Cardiac muscle cell (in vitro differentiated cells and primary cell): ENCODE data around the gene SIRT2. TPM values are rescaled to one million over a fixed set of nuclear protein-coding genes. Genes with fewer than 3 reads are reported as not detected.
A peak's percentile ranks its signal among the peaks of the same experiment; 100 is the strongest.

Source experiments
- DNase-seq, 2 donors: peaks; one replicate each; pipeline versions ENCODE4 v3.0.0 to v3.0.0-alpha.2; 2010 to 2017; ENCODE audit warnings: low read depth in 1 of 2, low spot score in 1 of 2
- H3K27ac ChIP-seq: fragments of 200-600 bp; sonication (generic); 2 replicates; pipeline ENCODE4 v1.5.1; 2016
- H3K27me3 ChIP-seq: fragments of 200-600 bp; sonication (generic); 2 replicates; pipeline ENCODE4 v1.6.0; 2016; ENCODE audit warnings: control low read depth
- H3K36me3 ChIP-seq: fragments of 200-600 bp; sonication (generic); 2 replicates; pipeline ENCODE4 v1.5.1; 2016; ENCODE audit warnings: control low read depth
- H3K4me1 ChIP-seq: fragments of 200-600 bp; sonication (generic); 2 replicates; pipeline ENCODE4 v1.8.1; 2017; ENCODE audit warnings: low read depth, mild to moderate bottlenecking, mixed run types
- H3K4me3 ChIP-seq: fragments of 200-600 bp; sonication (generic); 2 replicates; pipeline ENCODE4 v1.5.1; 2016; ENCODE audit warnings: mild to moderate bottlenecking
- H3K9me3 ChIP-seq: fragments of 200-600 bp; sonication (generic); 2 replicates; pipeline ENCODE4 v1.5.1; 2017; ENCODE audit warnings: low read depth, mild to moderate bottlenecking, control low read depth
- CTCF ChIP-seq: IDR thresholded peaks from 2 replicates; pipeline ENCODE4 v1.5.1; 2012; ENCODE audit warnings: low read depth, mild to moderate bottlenecking, low read length
- polyA plus RNA-seq: library from polyadenylated mRNA; unstranded; fragments of >200 nt; fragmentation: Nextera tagmentation; extraction: Ambion mirVana; gene quantifications from 2 replicates; pipeline ENCODE4 v1.2.1, GENCODE V29; 2016
- total RNA-seq: library from RNA; depleted of rRNA; stranded (reverse); fragments of >200 nt; gene quantifications from 2 replicates; pipeline ENCODE4 v1.2.3, GENCODE V29; 2016

SIRT2 gene
- total and polyA plus RNA-seq, 2 experiments from 2014 or later = 33.4 to 33.5 TPM

DNA sequence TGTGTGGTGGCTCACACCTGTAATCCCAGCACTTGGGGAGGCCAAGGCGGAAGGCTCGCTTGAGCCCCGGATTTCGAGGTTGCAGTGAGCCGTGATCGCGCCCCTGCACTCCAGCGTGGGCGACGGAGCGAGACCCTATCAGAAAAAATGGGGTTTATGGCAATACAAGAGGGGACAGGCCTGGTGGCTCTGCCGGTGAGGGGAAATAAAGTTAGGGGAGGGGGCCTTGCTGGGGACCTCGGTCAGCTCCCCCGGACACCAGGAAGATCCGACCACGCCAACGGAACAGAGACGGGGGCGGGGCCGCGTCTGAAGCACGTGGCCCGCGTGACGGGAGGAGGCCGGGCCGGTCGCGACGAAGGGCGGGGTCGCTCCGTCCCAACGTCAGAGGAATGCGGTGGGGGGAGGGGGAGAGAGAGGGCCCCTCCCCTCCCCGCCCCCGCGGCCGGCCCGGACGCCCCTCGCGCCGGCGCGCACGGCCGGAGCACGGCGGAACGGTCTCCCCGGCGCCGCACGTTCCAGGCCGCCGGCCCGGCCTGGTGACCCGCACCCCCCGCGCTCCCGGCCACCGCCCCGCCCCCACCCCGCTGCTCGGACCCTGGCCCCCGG is 47.7 kb downstream of the SIRT2 start:
- Histone ChIP-seq H3K27me3 (no peaks in the 10 kb centered on the region), H3K4me3 (peak overlapping the region; percentile 95), H3K27ac (peak overlapping the region; percentile 99), H3K36me3 (peaks cover 6% of the 10 kb centered on the region), H3K4me1 (peaks cover 16% of the 10 kb centered on the region), H3K9me3 (no peaks in the 10 kb centered on the region)
- no peak for TF ChIP-seq CTCF
- peak; percentile 96 for DNase-seq

GRCh38 chr19:38850976-38851621 is 48.3 kb downstream of the SIRT2 start:
- H3K36me3 ChIP-seq = peaks cover 12% of the 10 kb centered on the region
- TF ChIP-seq CTCF = no peak
- peak overlapping the region; percentile 99 for H3K27ac ChIP-seq
- no peak for DNase-seq
- H3K27me3 ChIP-seq = no peaks in the 10 kb centered on the region
- H3K4me1 ChIP-seq = peaks cover 16% of the 10 kb centered on the region
- H3K9me3 ChIP-seq = no peaks in the 10 kb centered on the region
- H3K4me3 ChIP-seq = peak overlapping the region; percentile 95

GRCh38 chr19:38850436-38850975 is 48.9 kb downstream of the SIRT2 start:
- Histone ChIP-seq H3K36me3 (peaks cover 18% of the 10 kb centered on the region), H3K4me1 (peaks cover 16% of the 10 kb centered on the region), H3K27ac (peak overlapping the region; percentile 99), H3K9me3 (no peaks in the 10 kb centered on the region), H3K27me3 (no peaks in the 10 kb centered on the region), H3K4me3 (peak overlapping the region; percentile 95)
- peak; percentile 2 for TF ChIP-seq CTCF
- no peak for DNase-seq

DNA sequence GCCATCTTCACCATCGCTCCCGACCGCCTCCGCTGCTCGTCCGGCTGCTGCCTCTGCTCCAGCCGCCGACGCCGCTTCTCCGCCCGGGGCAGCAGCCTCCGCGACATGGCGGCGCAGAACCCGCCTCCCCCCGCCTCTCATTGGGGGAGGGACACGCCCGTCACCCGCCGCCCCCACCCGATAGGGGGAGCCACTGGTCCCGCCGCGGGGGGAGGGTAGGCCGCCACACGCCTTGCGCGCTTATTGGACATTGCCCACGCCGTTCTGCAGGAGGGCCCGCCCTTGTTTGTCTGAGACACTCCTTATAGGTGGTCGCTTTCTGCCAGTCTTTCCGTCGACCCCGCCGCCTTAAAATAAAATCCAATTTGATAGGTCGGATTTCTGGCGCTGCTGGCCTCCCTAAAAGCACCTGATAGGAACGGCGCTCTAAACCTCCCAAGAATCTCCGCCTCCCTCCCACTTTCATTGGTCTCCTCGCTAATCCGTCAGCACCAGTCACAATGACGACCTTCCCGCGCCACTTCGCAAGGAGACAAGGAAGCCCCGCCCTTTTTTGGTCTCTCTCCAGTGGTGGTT is 49.5 kb downstream of the SIRT2 start, which contains the start of gene HNRNPL:
TSS of gene HNRNPL (minus strand) at position 127 of the 576 bp plus-strand sequence. CDS start at position 107, 20 bp downstream.
- H3K27ac ChIP-seq = peak within 1 kb of the TSS; percentile 99
- H3K27me3 ChIP-seq = no peaks in the 10 kb centered on the region
- peak; percentile 43 for TF ChIP-seq CTCF
- peaks cover 24% of the 10 kb centered on the region for H3K36me3 ChIP-seq
- DNase-seq = peak; percentile 100
- H3K4me1 ChIP-seq = peaks cover 16% of the 10 kb centered on the region
- H3K4me3 ChIP-seq = peak within 1 kb of the TSS; percentile 95
- H3K9me3 ChIP-seq = no peaks in the 10 kb centered on the region

GRCh38 chr19:38849147-38849859 is 50.1 kb downstream of the SIRT2 start:
- Histone ChIP-seq H3K4me3 (peak overlapping the region; percentile 77), H3K4me1 (peaks cover 16% of the 10 kb centered on the region), H3K27ac (peak overlapping the region; percentile 98), H3K9me3 (no peaks in the 10 kb centered on the region), H3K27me3 (no peaks in the 10 kb centered on the region), H3K36me3 (peaks cover 29% of the 10 kb centered on the region)
- peak; percentile 96 to 97 for DNase-seq
- TF ChIP-seq CTCF = no peak
